DOHH2 (cell line): ENCODE measurements around the gene PARS2.

Experiments used
- EZH2phosphoT487 ChIP-seq: fragments of 200-600 bp; sonication (generic); IDR thresholded peaks from 2 replicates; pipeline ENCODE4 v1.6.1; 2017; ENCODE audit warnings: borderline replicate concordance, mild to moderate bottlenecking, antibody characterized with exemption, low read length, moderate library complexity, mixed read lengths
- TF ChIP-seq, protein P1 (sequence below): fragments of 200-600 bp; sonication (generic); IDR thresholded peaks from one replicate; pipeline ENCODE4 v1.5.1; 2014; ENCODE audit warnings: antibody characterized with exemption, mild to moderate bottlenecking, low read depth, low read length; ENCODE audit not compliant: poor library complexity, severe bottlenecking

DNA sequence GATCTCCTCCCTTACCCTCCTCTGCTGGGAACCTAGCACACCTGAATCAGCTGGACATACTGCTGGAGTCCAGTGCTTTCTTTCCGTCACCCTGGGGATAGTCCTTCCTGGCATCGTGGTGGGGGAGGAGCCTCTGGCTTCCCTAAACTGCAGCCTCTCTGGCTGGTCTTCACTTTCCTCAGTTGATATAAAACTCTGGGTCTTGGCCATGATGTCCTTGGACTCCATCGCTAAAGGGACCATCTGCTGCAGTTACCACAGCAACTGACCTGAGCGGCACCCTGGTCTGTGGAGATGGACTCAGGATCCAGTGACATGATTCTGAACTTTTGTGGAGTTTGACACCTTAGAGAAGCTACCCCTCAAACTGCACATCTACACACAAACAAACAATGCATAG, 22.8 kb downstream of the PARS2 start:
- TF ChIP-seq, protein P1, sequence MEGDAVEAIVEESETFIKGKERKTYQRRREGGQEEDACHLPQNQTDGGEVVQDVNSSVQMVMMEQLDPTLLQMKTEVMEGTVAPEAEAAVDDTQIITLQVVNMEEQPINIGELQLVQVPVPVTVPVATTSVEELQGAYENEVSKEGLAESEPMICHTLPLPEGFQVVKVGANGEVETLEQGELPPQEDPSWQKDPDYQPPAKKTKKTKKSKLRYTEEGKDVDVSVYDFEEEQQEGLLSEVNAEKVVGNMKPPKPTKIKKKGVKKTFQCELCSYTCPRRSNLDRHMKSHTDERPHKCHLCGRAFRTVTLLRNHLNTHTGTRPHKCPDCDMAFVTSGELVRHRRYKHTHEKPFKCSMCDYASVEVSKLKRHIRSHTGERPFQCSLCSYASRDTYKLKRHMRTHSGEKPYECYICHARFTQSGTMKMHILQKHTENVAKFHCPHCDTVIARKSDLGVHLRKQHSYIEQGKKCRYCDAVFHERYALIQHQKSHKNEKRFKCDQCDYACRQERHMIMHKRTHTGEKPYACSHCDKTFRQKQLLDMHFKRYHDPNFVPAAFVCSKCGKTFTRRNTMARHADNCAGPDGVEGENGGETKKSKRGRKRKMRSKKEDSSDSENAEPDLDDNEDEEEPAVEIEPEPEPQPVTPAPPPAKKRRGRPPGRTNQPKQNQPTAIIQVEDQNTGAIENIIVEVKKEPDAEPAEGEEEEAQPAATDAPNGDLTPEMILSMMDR: no peak
- no peak for TF ChIP-seq EZH2phosphoT487
